LoVo (cell line): ENCODE data around the gene NCBP1.
A peak's percentile ranks its signal among the peaks of the same experiment; 100 is the strongest.

Experiments used
- DNase-seq: peaks from one replicate; pipeline ENCODE4 v3.0.0-alpha.2; 2016; ENCODE audit warnings: low spot score

Gene NCBP1

DNA sequence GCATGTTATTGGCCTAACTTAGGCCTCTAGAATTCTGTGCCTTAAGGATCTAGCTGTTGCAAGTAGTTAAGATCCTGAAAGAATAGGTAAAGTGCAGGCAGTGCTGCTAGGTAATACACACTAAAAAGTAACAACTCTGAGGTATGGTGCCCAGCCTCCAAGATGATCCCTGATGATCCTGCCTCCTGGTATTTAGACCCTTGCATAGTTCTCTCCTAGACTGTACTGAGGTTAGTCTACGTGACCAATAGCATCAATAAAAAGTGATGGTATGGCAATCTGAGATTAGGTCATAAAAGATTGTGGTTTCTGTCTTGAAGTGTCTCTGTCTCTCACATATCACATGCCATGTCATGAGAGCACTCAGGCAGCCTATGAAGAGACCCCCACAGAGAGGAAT, 9.7 kb upstream of the NCBP1 start:
- DNase-seq, result no peak

DNA sequence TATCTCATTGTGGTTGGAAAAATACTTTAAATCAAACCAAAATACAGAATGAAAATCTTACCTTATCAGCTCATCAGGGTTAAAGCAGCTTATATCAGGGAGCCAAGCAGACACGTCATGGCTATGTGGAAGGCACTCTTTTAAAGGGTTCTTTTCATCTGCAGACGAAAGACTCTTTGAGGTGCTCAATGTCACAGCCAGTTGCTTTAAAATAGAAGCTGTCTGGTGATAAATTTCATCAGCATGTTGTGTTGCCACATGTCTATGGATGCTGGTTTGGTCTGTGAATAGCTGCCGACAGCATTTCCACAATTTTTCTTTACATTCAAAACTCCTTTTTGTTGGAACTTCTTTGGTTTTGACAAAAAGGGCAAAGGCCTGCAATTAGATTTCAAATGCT, 8.0 kb upstream of the NCBP1 start:
- DNase-seq, result no peak

- no peak for DNase-seq
Measured at GRCh38 chr9:97627624-97628023, 6.0 kb upstream of the NCBP1 start.

GRCh38 chr9:97628668-97629067, 5.0 kb upstream of the NCBP1 start:
- no peak for DNase-seq

- DNase-seq, result no peak
Measured at GRCh38 chr9:97629156-97629555, 4.5 kb upstream of the NCBP1 start.

- no peak for DNase-seq
Measured at GRCh38 chr9:97630591-97630990, 3.0 kb upstream of the NCBP1 start.

GRCh38 chr9:97632248-97632984, 1.2 kb upstream of the NCBP1 start:
- peak; percentile 2 for DNase-seq

DNA sequence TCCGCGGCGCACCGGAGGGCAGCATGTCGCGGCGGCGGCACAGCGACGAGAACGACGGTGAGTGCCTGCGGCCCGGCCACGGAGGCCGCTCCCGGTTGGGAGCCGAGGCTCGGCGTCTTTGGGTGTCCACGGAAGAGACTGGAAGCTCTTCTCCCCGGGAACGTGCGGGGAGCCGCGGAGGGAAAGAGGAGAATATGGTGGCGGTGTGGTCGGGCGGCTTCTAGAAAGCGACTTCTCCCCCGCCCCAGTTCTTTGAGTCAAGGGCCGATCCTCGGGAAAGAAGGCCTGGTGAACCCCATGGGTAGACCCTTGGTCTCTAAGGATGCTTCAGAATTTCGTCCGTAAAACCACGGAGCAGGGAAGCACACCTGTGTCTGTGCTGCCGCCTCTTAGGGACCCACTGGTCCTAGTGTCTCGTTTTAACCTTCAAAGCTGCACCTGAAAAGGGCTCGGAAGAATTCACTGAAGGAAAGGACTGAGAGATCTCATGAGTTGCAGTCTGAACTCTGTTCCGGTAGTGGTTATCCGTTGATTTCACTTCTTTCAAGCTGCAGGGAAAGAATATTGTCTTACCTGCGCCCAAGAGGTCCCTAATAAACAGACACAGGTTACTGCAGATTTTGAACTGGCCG, 354 bp downstream of the NCBP1 start:
- DNase-seq, result peak; percentile 2

GRCh38 chr9:97635026-97635425, 1.4 kb downstream of the NCBP1 start:
- no peak for DNase-seq

GRCh38 chr9:97636903-97637302, 3.3 kb downstream of the NCBP1 start:
- DNase-seq, result no peak

GRCh38 chr9:97638666-97639065, 5.0 kb downstream of the NCBP1 start:
- DNase-seq, result no peak

- no peak for DNase-seq
Measured at GRCh38 chr9:97640325-97640724, 6.7 kb downstream of the NCBP1 start.

- no peak for DNase-seq
Measured at GRCh38 chr9:97645720-97646119, 12.1 kb downstream of the NCBP1 start.

- no peak for DNase-seq
Measured at GRCh38 chr9:97647996-97648395, 14.4 kb downstream of the NCBP1 start.

DNA sequence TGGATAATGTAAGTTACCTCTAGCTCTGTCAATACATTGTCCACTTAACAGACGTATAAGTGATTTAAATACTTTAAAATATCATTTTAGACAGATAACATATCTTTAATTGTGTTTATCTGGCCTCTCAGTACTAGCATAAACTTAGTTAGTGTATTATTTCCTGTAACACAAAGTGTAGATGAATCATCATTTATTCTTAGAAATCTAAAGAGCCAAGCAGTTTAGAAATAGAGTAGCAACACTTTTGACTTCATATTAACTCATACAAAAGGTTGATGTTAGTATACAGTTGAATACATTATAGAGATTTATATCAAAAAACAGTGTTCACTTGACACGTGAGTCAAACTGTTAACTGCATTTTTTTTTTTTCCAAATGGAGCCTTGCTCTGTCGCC, 18.0 kb downstream of the NCBP1 start:
- DNase-seq, result no peak

- DNase-seq, result no peak
Measured at GRCh38 chr9:97658707-97659106, 25.1 kb downstream of the NCBP1 start.

DNA sequence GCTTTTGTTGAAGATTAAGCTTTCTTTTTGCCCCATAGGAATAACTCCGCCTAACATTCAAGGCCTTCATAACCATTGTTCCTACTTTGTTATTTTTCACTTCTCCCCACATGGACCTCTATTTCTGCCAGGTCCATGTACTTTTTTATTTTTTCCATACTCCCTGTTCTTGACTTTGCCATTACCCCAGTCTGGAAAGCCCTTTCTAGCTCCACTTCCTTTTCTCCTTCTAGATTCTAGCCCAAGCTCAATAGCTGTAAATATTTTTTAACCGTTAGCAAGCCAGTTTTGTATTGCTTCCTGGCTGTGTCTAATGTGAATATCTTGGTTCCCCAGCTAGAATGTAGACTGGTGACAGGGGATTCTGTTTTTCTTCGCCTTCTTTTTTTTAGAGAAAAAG, 26.1 kb downstream of the NCBP1 start:
- no peak for DNase-seq

DNA sequence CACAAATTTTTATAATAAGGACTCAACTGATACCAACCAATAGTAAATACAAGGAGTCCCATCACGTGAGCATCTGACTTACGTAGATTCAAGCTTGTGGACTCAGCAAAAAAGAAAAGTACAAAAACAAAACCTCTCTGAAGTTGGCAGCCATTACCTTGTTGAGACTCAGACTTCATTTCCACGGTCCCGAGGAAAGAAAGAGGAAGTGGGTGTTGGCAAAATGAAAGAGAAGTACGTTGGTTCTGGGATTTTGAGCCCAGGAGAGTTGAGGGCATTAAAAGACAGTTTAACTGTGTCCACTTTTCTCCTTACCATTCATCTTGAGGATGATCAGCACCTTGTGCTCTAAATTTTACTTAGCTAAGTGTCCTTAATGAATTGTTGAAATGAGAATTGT, 26.7 kb downstream of the NCBP1 start:
- DNase-seq, result no peak

DNA sequence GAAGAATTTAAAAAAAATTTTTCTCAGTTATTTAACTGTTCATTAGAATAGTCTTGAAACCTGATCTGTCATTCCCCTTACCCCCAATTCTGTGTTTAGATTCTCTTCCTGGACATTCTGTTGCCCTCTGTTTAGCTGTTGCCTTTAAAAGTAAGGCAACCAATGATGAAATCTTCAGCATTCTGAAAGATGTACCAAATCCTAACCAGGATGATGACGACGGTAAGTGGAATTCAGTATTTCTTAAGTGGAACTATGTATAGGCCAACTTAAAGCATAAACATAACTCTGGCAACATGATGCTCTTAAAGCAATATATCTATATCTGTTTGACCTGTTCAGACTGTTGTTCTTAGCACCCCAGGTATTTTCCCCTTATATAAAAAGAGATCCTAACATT, 27.2 kb downstream of the NCBP1 start:
- DNase-seq, result no peak

DNA sequence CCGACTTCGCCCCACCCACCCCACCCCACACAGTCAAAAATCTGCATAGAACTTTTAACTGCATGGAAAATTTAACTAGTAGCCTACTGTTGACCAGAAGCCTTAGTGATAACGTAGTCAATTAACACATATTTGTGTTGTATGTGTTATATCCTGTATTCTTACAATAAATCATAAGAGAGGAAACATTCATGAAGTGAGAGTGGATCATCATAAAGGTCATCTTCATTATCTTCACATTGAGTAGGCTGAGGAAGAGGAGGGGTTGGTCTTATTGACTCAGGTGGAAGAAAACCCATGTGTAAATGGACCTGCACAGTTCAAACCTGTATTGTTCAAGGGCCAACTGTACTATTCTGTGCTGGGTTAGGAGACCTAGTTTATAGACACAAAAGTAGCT, 32.1 kb downstream of the NCBP1 start:
- DNase-seq, result no peak

DNA sequence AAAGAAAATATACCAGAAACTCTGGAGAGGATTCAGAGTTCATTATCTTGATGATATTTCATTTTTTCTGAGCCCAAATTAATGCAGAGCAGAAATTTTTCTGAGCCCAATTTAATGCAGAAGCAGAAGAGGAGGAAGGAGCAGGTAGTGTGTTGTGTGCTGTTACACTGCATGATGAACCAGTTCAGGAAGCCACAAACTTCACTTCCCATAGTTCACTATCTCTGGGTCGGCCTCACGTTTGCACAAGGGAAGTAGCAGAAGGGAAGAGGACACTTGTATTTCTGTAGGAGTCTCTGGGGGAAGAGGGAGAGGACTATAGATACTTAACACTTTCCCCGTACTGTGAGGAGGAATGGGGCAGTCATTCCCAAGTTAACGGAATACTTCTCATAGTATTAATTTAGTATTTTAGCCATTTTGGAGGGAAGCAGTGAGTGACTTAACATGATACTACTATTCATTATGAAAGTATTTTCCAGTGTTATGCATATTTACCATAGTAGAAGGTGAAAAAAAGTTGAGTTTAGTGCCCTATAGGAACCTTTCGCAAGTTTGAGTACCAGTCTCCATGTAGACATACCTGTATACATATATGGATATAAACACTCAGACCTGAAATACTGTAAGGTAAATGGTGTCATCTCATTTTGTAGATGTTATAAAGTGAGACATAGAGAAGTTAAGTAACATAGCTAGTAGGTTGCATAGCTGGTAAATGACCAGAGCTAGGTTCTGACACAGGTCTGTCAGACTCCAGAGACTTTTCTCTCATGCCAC, 33.5 kb downstream of the NCBP1 start:
- no peak for DNase-seq

- no peak for DNase-seq
Measured at GRCh38 chr9:97668485-97668884, 34.9 kb downstream of the NCBP1 start.

DNA sequence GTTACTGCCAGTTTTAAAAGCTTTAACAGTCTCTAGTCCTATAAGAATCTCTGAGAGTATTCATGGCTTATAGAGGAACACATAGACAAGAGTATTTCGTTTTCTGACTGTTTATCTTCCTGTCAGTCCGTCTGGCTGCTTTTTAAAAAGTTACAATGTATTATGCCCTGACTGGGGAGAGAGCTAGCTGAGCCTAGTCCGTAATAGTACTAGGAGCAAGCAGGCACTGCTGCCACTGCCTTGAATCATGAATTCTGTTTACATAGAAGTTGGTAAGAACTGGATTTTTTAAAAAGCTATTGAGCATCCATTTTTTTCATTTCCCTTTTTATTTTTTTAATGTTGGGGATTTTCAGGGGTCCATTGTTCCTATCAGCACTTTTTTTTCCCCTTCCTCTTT, 37.0 kb downstream of the NCBP1 start:
- DNase-seq, result no peak
